H9 (cell line): ENCODE results near the gene ABCB8. TPM values are rescaled to one million over a fixed set of nuclear protein-coding genes. Genes with fewer than 3 reads are reported as not detected.
A peak's percentile ranks its signal among the peaks of the same experiment; 100 is the strongest.

Experiments
- DNase-seq: peaks from one replicate; pipeline ENCODE4 v3.0.0-alpha.2; 2017
- H2AFZ ChIP-seq: one replicate; pipeline ENCODE4 v1.6.1; 2013; ENCODE audit warnings: mild to moderate bottlenecking, low read length, control low read depth, moderate library complexity
- H2AK5ac ChIP-seq: 2 replicates; pipeline ENCODE4 v1.6.1; 2013; ENCODE audit warnings: low read length, control low read depth, mixed read lengths; ENCODE audit not compliant: insufficient read length
- H2BK120ac ChIP-seq: one replicate; pipeline ENCODE4 v1.6.1; 2013; ENCODE audit warnings: low read depth, mild to moderate bottlenecking, low read length, control low read depth, inconsistent platforms; ENCODE audit not compliant: poor library complexity, severe bottlenecking
- H2BK12ac ChIP-seq: 2 replicates; pipeline ENCODE4 v1.6.1; 2013; ENCODE audit warnings: low read length, control low read depth, mixed read lengths, low read depth; ENCODE audit not compliant: insufficient read length
- H2BK15ac ChIP-seq: 2 replicates; pipeline ENCODE4 v1.6.1; 2013; ENCODE audit warnings: low read depth, low read length, control low read depth
- H2BK20ac ChIP-seq: one replicate; pipeline ENCODE4 v1.6.1; 2013; ENCODE audit warnings: low read depth, mild to moderate bottlenecking, low read length, control low read depth, inconsistent platforms; ENCODE audit not compliant: poor library complexity, severe bottlenecking
- H2BK5ac ChIP-seq: 2 replicates; pipeline ENCODE4 v1.6.1; 2013; ENCODE audit warnings: low read length, control low read depth, mixed read lengths; ENCODE audit not compliant: insufficient read length
- H3K14ac ChIP-seq: 2 replicates; pipeline ENCODE4 v1.6.1; 2013; ENCODE audit warnings: low read length, control low read depth; ENCODE audit not compliant: insufficient read depth
- H3K18ac ChIP-seq: 2 replicates; pipeline ENCODE4 v1.6.1; 2013; ENCODE audit warnings: low read depth, mild to moderate bottlenecking, mixed read lengths, low read length, control low read depth; ENCODE audit not compliant: insufficient read length
- H3K23ac ChIP-seq: 2 replicates; pipeline ENCODE4 v1.6.1; 2013; ENCODE audit warnings: low read length, control low read depth, mixed read lengths, low read depth; ENCODE audit not compliant: insufficient read length
- H3K23me2 ChIP-seq: 2 replicates; pipeline ENCODE4 v1.6.1; 2013; ENCODE audit warnings: low read depth, mild to moderate bottlenecking, mixed read lengths, low read length, control low read depth; ENCODE audit not compliant: insufficient read length, poor library complexity, severe bottlenecking
- H3K27ac ChIP-seq: 2 replicates; pipeline ENCODE4 v1.5.1; 2013; ENCODE audit warnings: low read length, control low read depth, mixed read lengths, low read depth; ENCODE audit not compliant: insufficient read length
- H3K27me3 ChIP-seq: 2 replicates; pipeline ENCODE4 v1.6.1; 2013; ENCODE audit warnings: low read length, control low read depth, inconsistent platforms; ENCODE audit not compliant: insufficient read depth
- H3K4ac ChIP-seq: 2 replicates; pipeline ENCODE4 v1.6.1; 2013; ENCODE audit warnings: low read depth, mild to moderate bottlenecking, control low read depth, inconsistent platforms, low read length, moderate library complexity
- H3K4me1 ChIP-seq: 2 replicates; pipeline ENCODE4 v1.6.1; 2013; ENCODE audit warnings: low read length, control low read depth, inconsistent platforms; ENCODE audit not compliant: insufficient read depth
- H3K4me2 ChIP-seq: 2 replicates; pipeline ENCODE4 v1.6.1; 2013; ENCODE audit warnings: low read length, control low read depth, mixed read lengths; ENCODE audit not compliant: insufficient read length, insufficient read depth
- H3K56ac ChIP-seq: 2 replicates; pipeline ENCODE4 v1.6.1; 2013; ENCODE audit warnings: low read depth, mild to moderate bottlenecking, mixed read lengths, low read length, control low read depth; ENCODE audit not compliant: insufficient read length
- H3K79me1 ChIP-seq: 2 replicates; pipeline ENCODE4 v1.6.1; 2013; ENCODE audit warnings: low read depth, mild to moderate bottlenecking, moderate library complexity, low read length, control low read depth, inconsistent platforms; ENCODE audit not compliant: insufficient read depth, poor library complexity, severe bottlenecking
- H3K79me2 ChIP-seq: 2 replicates; pipeline ENCODE4 v1.6.1; 2013; ENCODE audit warnings: low read length, control low read depth, inconsistent platforms; ENCODE audit not compliant: insufficient read depth
- H3K9ac ChIP-seq: 2 replicates; pipeline ENCODE4 v1.6.1; 2013; ENCODE audit warnings: low read length, control low read depth, mixed read lengths; ENCODE audit not compliant: insufficient read length; ENCODE audit errors: extremely low read depth
- H3K9me3 ChIP-seq: one replicate; pipeline ENCODE4 v1.6.1; 2013; ENCODE audit warnings: low read depth, low read length, inconsistent platforms; ENCODE audit not compliant: control insufficient read depth
- H3T11ph ChIP-seq: one replicate; pipeline ENCODE4 v1.6.1; 2013; ENCODE audit warnings: mild to moderate bottlenecking, low read length, control low read depth, inconsistent platforms
- H4K20me1 ChIP-seq: one replicate; pipeline ENCODE4 v1.6.1; 2013; ENCODE audit not compliant: control insufficient read depth, insufficient read length, insufficient read depth
- H4K5ac ChIP-seq: 2 replicates; pipeline ENCODE4 v1.6.1; 2013; ENCODE audit warnings: low read depth, mild to moderate bottlenecking, mixed read lengths, low read length, control low read depth; ENCODE audit not compliant: insufficient read length
- H4K8ac ChIP-seq: replicated peaks from 2 replicates; pipeline ENCODE4 v1.6.1; 2013; ENCODE audit warnings: low read length, control low read depth, mixed read lengths, low read depth; ENCODE audit not compliant: insufficient read length
- H4K91ac ChIP-seq: 2 replicates; pipeline ENCODE4 v1.6.1; 2013; ENCODE audit warnings: low read depth, mild to moderate bottlenecking, moderate library complexity, mixed read lengths, low read length, control low read depth; ENCODE audit not compliant: insufficient read length
- H3K27ac Mint-ChIP-seq, 3 experiments: 2 replicates in 2 of 3; 3 replicates in 1 of 3; pipeline ENCODE4 v1.8.0; 2020 to 2021; ENCODE audit warnings: mixed read lengths in 3 of 3, mild to moderate bottlenecking in 1 of 3, moderate library complexity in 1 of 3
- H3K27me3 Mint-ChIP-seq: 2 replicates; pipeline ENCODE4 v1.8.0; 2021; ENCODE audit warnings: low read depth, mild to moderate bottlenecking, moderate library complexity, mixed read lengths
- H3K36me3 Mint-ChIP-seq, 3 experiments: 2 replicates in 2 of 3; 3 replicates in 1 of 3; pipeline ENCODE4 v1.8.0; 2020 to 2021; ENCODE audit warnings: low read depth in 3 of 3, mixed read lengths in 3 of 3; ENCODE audit not compliant: insufficient read depth in 1 of 3
- H3K4me1 Mint-ChIP-seq, 2 experiments: 2 replicates each; pipeline ENCODE4 v1.8.0; 2020; ENCODE audit warnings: mixed read lengths in 2 of 2
- H3K4me3 Mint-ChIP-seq, 2 experiments: 2 replicates in 1 of 2; 3 replicates in 1 of 2; pipeline ENCODE4 v1.8.0; 2020 to 2021; ENCODE audit warnings: mild to moderate bottlenecking in 2 of 2, mixed read lengths in 2 of 2, moderate library complexity in 1 of 2
- H3K9me3 Mint-ChIP-seq, 2 experiments: 2 replicates in 1 of 2; 3 replicates in 1 of 2; pipeline ENCODE4 v1.8.0; 2020; ENCODE audit warnings: mild to moderate bottlenecking in 2 of 2, mixed read lengths in 2 of 2, moderate library complexity in 1 of 2
- WGBS: extraction: QIAGEN DNeasy Blood & Tissue Kit; methylation state at CpG from one replicate; pipeline ENCODE4 v1.1.7; 2013; ENCODE audit warnings: missing lambda C conversion rate, low lambda C conversion rate, mixed read lengths; ENCODE audit not compliant: insufficient read length; ENCODE audit errors: extremely low coverage; 5-methylcytosine and 5-hydroxymethylcytosine counted together
- total RNA-seq: library from RNA; stranded (reverse); gene quantifications from 2 replicates; pipeline ENCODE4 v1.2.1, GENCODE V29; 2021
- TF ChIP-seq, protein P1 (sequence below): fragments of 200-600 bp; sonication (generic); conservative IDR thresholded peaks from 3 replicates; pipeline ENCODE4 v1.8.0; 2021; ENCODE audit warnings: antibody characterized with exemption, mild to moderate bottlenecking

Gene ABCB8
- total RNA-seq, 1 experiment from 2014 or later: 22.1 TPM

DNA sequence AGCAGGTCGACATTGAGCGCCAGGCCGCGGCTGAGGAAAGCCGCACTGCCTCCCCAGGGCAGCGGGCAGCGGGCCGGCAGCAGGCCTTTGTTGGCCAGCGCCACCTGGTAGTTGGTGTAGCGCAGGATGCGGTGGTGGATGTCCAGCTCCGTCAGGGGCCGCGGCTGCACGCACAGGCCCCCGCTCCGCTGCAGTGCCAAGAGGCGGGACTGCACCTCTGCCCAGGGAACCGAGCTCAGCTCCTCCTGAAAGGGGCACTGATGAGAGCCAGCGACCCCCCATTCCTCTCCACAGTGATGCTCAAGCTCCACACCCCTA lies 9.2 kb upstream of the ABCB8 start:
- Histone ChIP-seq H2BK15ac (no peak overlapping the region), H3K4me2 (no peak overlapping the region), H3K27ac (no peak overlapping the region), H3K9ac (no peak overlapping the region), H2BK5ac (no peak overlapping the region), H3K27me3 (peaks cover 6% of the 10 kb centered on the region; the same call in 1 of the 2 replicates), H4K5ac (no peak overlapping the region), H3K79me1 (no peaks in the 10 kb centered on the region), H3K23ac (no peak overlapping the region), H3K14ac (0 out of 2 replicates have a peak overlapping the region, but pooled peaks have one; percentile 7), H3T11ph (no peak overlapping the region), H4K8ac (no peak overlapping the region), H3K4ac (no peak overlapping the region), H4K91ac (no peak overlapping the region), H3K4me1 (peaks cover 6% of the 10 kb centered on the region; the same call in 1 of the 2 replicates), H3K18ac (no peak overlapping the region), H2AK5ac (no peak overlapping the region), H2BK20ac (no peak overlapping the region), H3K79me2 (no peaks in the 10 kb centered on the region), H4K20me1 (no peaks in the 10 kb centered on the region), H2BK120ac (no peak overlapping the region), H2BK12ac (no peak overlapping the region), H2AFZ (no peak overlapping the region), H3K23me2 (peaks cover 3% of the 10 kb centered on the region), H3K56ac (no peak overlapping the region), H3K9me3 (no peaks in the 10 kb centered on the region)
- peaks cover 2 to 6% (median 6%) of the 10 kb centered on the region in 3 experiments; a peak in 6 of 7 replicates for H3K36me3 Mint-ChIP-seq
- peaks cover 20 to 44% of the 10 kb centered on the region in 2 experiments for H3K4me1 Mint-ChIP-seq
- DNase-seq: no peak
- H3K4me3 Mint-ChIP-seq: peak overlapping the region in 1 of 2 experiments; percentile 30; a peak in 2 of 5 replicates
- peaks cover 0 to 9% of the 10 kb centered on the region in 2 experiments; a peak in 2 of 5 replicates for H3K9me3 Mint-ChIP-seq
- WGBS: no CpG with 5 or more reads among the region's 20 CpGs
- TF ChIP-seq, protein P1, sequence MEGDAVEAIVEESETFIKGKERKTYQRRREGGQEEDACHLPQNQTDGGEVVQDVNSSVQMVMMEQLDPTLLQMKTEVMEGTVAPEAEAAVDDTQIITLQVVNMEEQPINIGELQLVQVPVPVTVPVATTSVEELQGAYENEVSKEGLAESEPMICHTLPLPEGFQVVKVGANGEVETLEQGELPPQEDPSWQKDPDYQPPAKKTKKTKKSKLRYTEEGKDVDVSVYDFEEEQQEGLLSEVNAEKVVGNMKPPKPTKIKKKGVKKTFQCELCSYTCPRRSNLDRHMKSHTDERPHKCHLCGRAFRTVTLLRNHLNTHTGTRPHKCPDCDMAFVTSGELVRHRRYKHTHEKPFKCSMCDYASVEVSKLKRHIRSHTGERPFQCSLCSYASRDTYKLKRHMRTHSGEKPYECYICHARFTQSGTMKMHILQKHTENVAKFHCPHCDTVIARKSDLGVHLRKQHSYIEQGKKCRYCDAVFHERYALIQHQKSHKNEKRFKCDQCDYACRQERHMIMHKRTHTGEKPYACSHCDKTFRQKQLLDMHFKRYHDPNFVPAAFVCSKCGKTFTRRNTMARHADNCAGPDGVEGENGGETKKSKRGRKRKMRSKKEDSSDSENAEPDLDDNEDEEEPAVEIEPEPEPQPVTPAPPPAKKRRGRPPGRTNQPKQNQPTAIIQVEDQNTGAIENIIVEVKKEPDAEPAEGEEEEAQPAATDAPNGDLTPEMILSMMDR: no peak
- H3K27ac Mint-ChIP-seq: no peak overlapping the region
- H3K27me3 Mint-ChIP-seq: peaks cover 79% of the 10 kb centered on the region
